HG02759 (cell line): ENCODE results near the gene R3HDM2.

Source experiments
- ATAC-seq: cut with Tn5 transposase; IDR thresholded peaks from one replicate; pipeline ENCODE4 v1.9.1; 2021; ENCODE audit warnings: mild to moderate bottlenecking, moderate library complexity; ENCODE audit not compliant: unreplicated experiment

The R3HDM2 gene

GRCh38 chr12:57243521-57244311 lies 187.1 kb downstream of the R3HDM2 start:
- ATAC-seq, result no peak

- ATAC-seq, result peak; percentile 36
Observed at GRCh38 chr12:57242691-57243454, 188.0 kb downstream of the R3HDM2 start.

- ATAC-seq, result no peak
Observed at GRCh38 chr12:57242329-57242690, 188.5 kb downstream of the R3HDM2 start.

- ATAC-seq, result no peak
Observed at GRCh38 chr12:57241402-57242310, 189.2 kb downstream of the R3HDM2 start.

GRCh38 chr12:57240926-57241401 lies 189.9 kb downstream of the R3HDM2 start:
- no peak for ATAC-seq

- ATAC-seq, result peak; percentile 33
Observed at GRCh38 chr12:57240066-57240921, 190.5 kb downstream of the R3HDM2 start.

GRCh38 chr12:57239587-57240065 lies 191.2 kb downstream of the R3HDM2 start:
- no peak for ATAC-seq

- ATAC-seq, result peak; percentile 61
Observed at GRCh38 chr12:57238854-57239554, 191.8 kb downstream of the R3HDM2 start.

GRCh38 chr12:57237932-57238853 lies 192.7 kb downstream of the R3HDM2 start:
- ATAC-seq, result no peak

- no peak for ATAC-seq
Observed at GRCh38 chr12:57237596-57237931, 193.3 kb downstream of the R3HDM2 start.

GRCh38 chr12:57236925-57237595 lies 193.8 kb downstream of the R3HDM2 start:
- no peak for ATAC-seq

- ATAC-seq, result no peak
Observed at GRCh38 chr12:57236201-57236924, 194.5 kb downstream of the R3HDM2 start.

GRCh38 chr12:57235728-57236131 lies 195.1 kb downstream of the R3HDM2 start:
- no peak for ATAC-seq

- no peak for ATAC-seq
Observed at GRCh38 chr12:57235017-57235727, 195.7 kb downstream of the R3HDM2 start.

- no peak for ATAC-seq
Observed at GRCh38 chr12:57234571-57235016, 196.2 kb downstream of the R3HDM2 start.

GRCh38 chr12:57234233-57234570 lies 196.6 kb downstream of the R3HDM2 start:
- ATAC-seq, result no peak
